GM12878 (cell line): ENCODE data around the gene MAP3K10.

ENCODE experiments used
- FOS ChIP-seq: IDR thresholded peaks from 3 replicates; pipeline ENCODE4 v1.6.1; 2011; ENCODE audit warnings: borderline replicate concordance; ENCODE audit not compliant: insufficient read length; ENCODE audit errors: extremely low read depth
- ZSCAN29 ChIP-seq: fragments of 450-650 bp; IDR thresholded peaks from 2 replicates; pipeline ENCODE4 v1.6.1; 2017; ENCODE audit warnings: mild to moderate bottlenecking, moderate library complexity

DNA sequence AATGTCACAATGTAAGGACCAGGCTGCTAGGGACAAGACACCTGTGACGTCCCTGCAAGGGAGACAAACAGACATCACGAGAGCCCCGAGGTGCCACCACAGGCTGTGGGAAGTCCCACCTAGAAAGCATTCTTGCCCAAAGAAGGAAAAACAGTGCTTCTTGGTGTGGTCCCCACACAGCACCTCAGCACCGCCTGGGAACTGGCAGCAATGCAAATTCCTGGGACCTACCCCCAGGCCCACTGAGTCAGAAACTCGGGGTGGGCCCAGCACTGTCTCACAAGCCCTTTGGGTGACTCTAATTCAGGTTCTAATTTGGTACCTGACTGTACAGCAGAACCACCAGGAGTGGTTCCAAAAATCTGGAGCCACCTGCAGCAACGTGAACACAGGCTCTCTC lies 49.1 kb downstream of the MAP3K10 start:
- no peak for TF ChIP-seq ZSCAN29
- TF ChIP-seq FOS, result no peak
